Liver (tissue), 9 donors: ENCODE measurements around the gene ICAM4. TPM values are rescaled to one million over a fixed set of nuclear protein-coding genes. Genes with fewer than 3 reads are reported as not detected.
"Not testable (repeated sequence)": the region's sequence is repeated elsewhere in the genome, so short reads cannot be mapped to it uniquely, and the experiment has no call there.

ENCODE experiments used
- DNase-seq: peaks from one replicate; pipeline ENCODE4 v3.0.0-alpha.2; 2017; ENCODE audit warnings: low spot score
- H3K27ac ChIP-seq, 2 donors: one replicate each; pipeline ENCODE4 v1.7.0; 2013; ENCODE audit warnings: inconsistent platforms in 2 of 2, low read length in 2 of 2, control low read depth in 1 of 2, low read depth in 1 of 2, mild to moderate bottlenecking in 1 of 2
- H3K27me3 ChIP-seq, 4 donors: one replicate each; pipeline versions ENCODE4 v1.6.1 to v1.7.0; 2013; ENCODE audit warnings: low read length in 3 of 4, inconsistent platforms in 1 of 4, mild to moderate bottlenecking in 1 of 4, moderate library complexity in 1 of 4; ENCODE audit not compliant: control insufficient read depth in 4 of 4, insufficient read depth in 4 of 4
- H3K36me3 ChIP-seq, 4 donors: one replicate each; pipeline versions ENCODE4 v1.6.1 to v1.7.0; 2013; ENCODE audit warnings: low read length in 3 of 4, mild to moderate bottlenecking in 3 of 4, low read depth in 1 of 4, moderate library complexity in 1 of 4; ENCODE audit not compliant: control insufficient read depth in 4 of 4, insufficient read depth in 3 of 4
- H3K4me1 ChIP-seq, 4 donors: one replicate each; pipeline versions ENCODE4 v1.6.1 to v1.7.0; 2013; ENCODE audit warnings: low read length in 3 of 4, mild to moderate bottlenecking in 3 of 4, moderate library complexity in 1 of 4; ENCODE audit not compliant: control insufficient read depth in 4 of 4, insufficient read depth in 4 of 4
- H3K4me3 ChIP-seq, 3 donors: one replicate each; pipeline versions ENCODE4 v1.6.1 to v1.7.0; 2013; ENCODE audit warnings: low read length in 3 of 3, control low read depth in 1 of 3, low read depth in 1 of 3, mild to moderate bottlenecking in 1 of 3
- H3K9ac ChIP-seq, 2 donors: one replicate each; pipeline ENCODE4 v1.7.0; 2013; ENCODE audit warnings: low read length in 2 of 2, mild to moderate bottlenecking in 2 of 2, moderate library complexity in 2 of 2, control low read depth in 1 of 2, low read depth in 1 of 2
- H3K9me3 ChIP-seq, 4 donors: one replicate each; pipeline versions ENCODE4 v1.6.1 to v1.7.0; 2013; ENCODE audit warnings: low read length in 3 of 4; ENCODE audit not compliant: control insufficient read depth in 4 of 4
- FOXA2 ChIP-seq: IDR thresholded peaks from 2 replicates; pipeline ENCODE4 v1.6.1; 2016; ENCODE audit warnings: antibody characterized with exemption
- HNF4A ChIP-seq, 2 donors: conservative IDR thresholded peaks; 2 replicates each; pipeline ENCODE4 v1.6.1; 2016; ENCODE audit warnings: antibody characterized with exemption in 2 of 2, mild to moderate bottlenecking in 2 of 2
- HNF4G ChIP-seq: IDR thresholded peaks from 2 replicates; pipeline ENCODE4 v1.6.1; 2016; ENCODE audit warnings: antibody characterized with exemption
- JUND ChIP-seq, 2 donors: IDR thresholded peaks; 2 replicates each; pipeline ENCODE4 v1.6.1; 2016; ENCODE audit warnings: antibody characterized with exemption in 2 of 2
- RXRA ChIP-seq, 2 donors: IDR thresholded peaks; 2 replicates each; pipeline ENCODE4 v1.6.1; 2017 to 2018; ENCODE audit warnings: antibody characterized with exemption in 2 of 2, mild to moderate bottlenecking in 1 of 2
- YY1 ChIP-seq: IDR thresholded peaks from 2 replicates; pipeline ENCODE4 v1.6.1; 2016; ENCODE audit warnings: antibody characterized with exemption, mild to moderate bottlenecking
- WGBS: extraction: QIAGEN DNeasy Blood & Tissue Kit; methylation state at CpG from one replicate; pipeline ENCODE4 v1.1.7; 2013; 5-methylcytosine and 5-hydroxymethylcytosine counted together
- polyA plus RNA-seq, 2 donors: library from polyadenylated mRNA; stranded (reverse) in 1 of 2; unstranded in 1 of 2; fragments of 200-250 nt in 1 of 2; fragments of >200 nt in 1 of 2; fragmentation: Nextera tagmentation in 1 of 2; extraction: Ambion mirVana in 1 of 2; gene quantifications; one replicate each; pipeline versions ENCODE4 v1.2.1 to v1.2.3, GENCODE V29; 2013 to 2015
- total RNA-seq, 2 donors: library from RNA; depleted of rRNA; stranded (reverse); fragments of >200 nt; gene quantifications; one replicate each; pipeline ENCODE4 v1.2.3, GENCODE V29; 2014
- TF ChIP-seq, protein P1 (sequence below): IDR thresholded peaks from 2 replicates; pipeline ENCODE4 v1.6.1; 2016; ENCODE audit warnings: antibody characterized with exemption, mild to moderate bottlenecking
- TF ChIP-seq, protein P2 (sequence below): IDR thresholded peaks from 2 replicates; pipeline ENCODE4 v1.6.1; 2016; ENCODE audit warnings: antibody characterized with exemption
- TF ChIP-seq, protein P3 (sequence below): IDR thresholded peaks from 2 replicates; pipeline ENCODE4 v1.6.1; 2016; ENCODE audit warnings: antibody characterized with exemption
- TF ChIP-seq, protein P4 (sequence below): IDR thresholded peaks from 2 replicates; pipeline ENCODE4 v1.6.1; 2016; ENCODE audit warnings: antibody characterized with exemption
- donor health status: healthy.
- donor health status: healthy.
- donor health status: healthy.
- donor health status: healthy.
- donor health status: healthy.

Gene ICAM4
- total and polyA plus RNA-seq, 4 donors, result 0.05 to 74.1 (median 0.33) TPM; not detected in 1

DNA sequence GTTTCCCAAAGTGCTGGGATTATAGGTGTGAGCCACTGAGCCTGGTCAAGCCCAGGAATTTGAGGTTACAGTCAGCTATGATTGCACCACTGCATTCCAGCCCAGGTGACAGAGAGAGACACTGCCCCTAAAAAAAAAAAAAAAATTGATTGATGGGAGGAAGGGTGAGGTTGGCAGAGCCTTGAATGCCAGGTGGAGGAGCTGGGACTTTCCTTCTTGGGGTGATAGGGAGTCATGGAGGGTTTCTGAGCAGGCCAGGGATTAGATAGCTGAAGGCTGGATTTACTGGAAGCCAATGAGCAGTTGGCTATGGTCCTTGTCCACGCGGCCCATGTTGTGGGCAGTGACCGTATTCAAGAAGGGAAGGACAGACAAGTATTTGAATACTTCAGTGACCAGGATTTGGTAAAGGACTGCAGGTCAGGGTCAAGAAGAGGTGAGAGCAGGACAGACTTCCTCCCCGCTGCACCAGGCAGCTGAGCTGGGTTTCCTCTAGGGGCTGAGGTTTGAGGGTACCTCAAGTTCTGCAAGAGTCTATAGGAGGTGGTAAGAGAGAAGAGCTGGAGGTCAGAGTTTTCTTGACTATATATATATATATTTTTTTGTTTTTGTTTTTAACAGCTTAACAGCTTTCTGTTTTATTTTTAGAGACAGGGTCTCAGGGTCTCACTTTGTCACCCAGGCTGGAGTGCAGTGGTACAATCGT lies 6.9 kb upstream of the ICAM4 start:
- H3K36me3 ChIP-seq, result peaks cover 14 to 64% (median 36%) of the 10 kb centered on the region in 4 donors

DNA sequence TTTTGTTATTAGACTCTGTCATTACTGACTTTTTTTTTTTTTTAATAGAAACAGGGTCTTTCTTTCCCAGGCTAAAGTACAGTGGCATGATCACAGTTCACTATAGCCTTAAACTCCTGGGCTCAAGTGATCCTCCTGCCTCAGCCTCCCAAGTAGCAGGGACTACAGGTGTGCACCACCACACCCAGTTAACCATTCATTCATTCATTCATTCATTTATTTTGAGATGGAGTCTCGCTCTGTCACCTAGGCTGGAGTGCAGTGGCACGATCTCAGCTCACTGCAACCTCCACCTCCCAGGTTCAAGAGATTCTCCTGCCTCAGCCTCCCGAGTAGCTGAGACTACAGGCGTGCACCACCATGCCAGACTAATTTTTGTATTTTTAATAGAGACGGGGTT lies 4.7 kb upstream of the ICAM4 start:
- not testable (repeated sequence) for H3K4me3 ChIP-seq, H3K9ac ChIP-seq, H3K9me3 ChIP-seq, H3K27ac ChIP-seq, DNase-seq, H3K27me3 ChIP-seq
- peaks cover 17 to 65% (median 43%) of the 10 kb centered on the region in 4 donors for H3K36me3 ChIP-seq
- peaks cover 0 to 17% (median 7%) of the 10 kb centered on the region in 4 donors for H3K4me1 ChIP-seq
- WGBS, result 97% methylated on average over 5 of the region's 5 CpGs

More for the DNA sequence above, 6.9 kb upstream of the ICAM4 start:
- no peak overlapping the region for H3K9ac ChIP-seq
- H3K27ac ChIP-seq, result no peak overlapping the region
- H3K4me3 ChIP-seq, result no peak overlapping the region
- WGBS, result 76% methylated on average over 5 of the region's 5 CpGs
- no peak for DNase-seq
- H3K9me3 ChIP-seq, result no peaks in the 10 kb centered on the region
- no peaks in the 10 kb centered on the region for H3K27me3 ChIP-seq
- TF ChIP-seq, protein P1, sequence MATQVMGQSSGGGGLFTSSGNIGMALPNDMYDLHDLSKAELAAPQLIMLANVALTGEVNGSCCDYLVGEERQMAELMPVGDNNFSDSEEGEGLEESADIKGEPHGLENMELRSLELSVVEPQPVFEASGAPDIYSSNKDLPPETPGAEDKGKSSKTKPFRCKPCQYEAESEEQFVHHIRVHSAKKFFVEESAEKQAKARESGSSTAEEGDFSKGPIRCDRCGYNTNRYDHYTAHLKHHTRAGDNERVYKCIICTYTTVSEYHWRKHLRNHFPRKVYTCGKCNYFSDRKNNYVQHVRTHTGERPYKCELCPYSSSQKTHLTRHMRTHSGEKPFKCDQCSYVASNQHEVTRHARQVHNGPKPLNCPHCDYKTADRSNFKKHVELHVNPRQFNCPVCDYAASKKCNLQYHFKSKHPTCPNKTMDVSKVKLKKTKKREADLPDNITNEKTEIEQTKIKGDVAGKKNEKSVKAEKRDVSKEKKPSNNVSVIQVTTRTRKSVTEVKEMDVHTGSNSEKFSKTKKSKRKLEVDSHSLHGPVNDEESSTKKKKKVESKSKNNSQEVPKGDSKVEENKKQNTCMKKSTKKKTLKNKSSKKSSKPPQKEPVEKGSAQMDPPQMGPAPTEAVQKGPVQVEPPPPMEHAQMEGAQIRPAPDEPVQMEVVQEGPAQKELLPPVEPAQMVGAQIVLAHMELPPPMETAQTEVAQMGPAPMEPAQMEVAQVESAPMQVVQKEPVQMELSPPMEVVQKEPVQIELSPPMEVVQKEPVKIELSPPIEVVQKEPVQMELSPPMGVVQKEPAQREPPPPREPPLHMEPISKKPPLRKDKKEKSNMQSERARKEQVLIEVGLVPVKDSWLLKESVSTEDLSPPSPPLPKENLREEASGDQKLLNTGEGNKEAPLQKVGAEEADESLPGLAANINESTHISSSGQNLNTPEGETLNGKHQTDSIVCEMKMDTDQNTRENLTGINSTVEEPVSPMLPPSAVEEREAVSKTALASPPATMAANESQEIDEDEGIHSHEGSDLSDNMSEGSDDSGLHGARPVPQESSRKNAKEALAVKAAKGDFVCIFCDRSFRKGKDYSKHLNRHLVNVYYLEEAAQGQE, result no peak
- TF ChIP-seq, protein P2, sequence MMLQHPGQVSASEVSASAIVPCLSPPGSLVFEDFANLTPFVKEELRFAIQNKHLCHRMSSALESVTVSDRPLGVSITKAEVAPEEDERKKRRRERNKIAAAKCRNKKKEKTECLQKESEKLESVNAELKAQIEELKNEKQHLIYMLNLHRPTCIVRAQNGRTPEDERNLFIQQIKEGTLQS, result no peak
- no peak for TF ChIP-seq FOXA2
- TF ChIP-seq, protein P3, sequence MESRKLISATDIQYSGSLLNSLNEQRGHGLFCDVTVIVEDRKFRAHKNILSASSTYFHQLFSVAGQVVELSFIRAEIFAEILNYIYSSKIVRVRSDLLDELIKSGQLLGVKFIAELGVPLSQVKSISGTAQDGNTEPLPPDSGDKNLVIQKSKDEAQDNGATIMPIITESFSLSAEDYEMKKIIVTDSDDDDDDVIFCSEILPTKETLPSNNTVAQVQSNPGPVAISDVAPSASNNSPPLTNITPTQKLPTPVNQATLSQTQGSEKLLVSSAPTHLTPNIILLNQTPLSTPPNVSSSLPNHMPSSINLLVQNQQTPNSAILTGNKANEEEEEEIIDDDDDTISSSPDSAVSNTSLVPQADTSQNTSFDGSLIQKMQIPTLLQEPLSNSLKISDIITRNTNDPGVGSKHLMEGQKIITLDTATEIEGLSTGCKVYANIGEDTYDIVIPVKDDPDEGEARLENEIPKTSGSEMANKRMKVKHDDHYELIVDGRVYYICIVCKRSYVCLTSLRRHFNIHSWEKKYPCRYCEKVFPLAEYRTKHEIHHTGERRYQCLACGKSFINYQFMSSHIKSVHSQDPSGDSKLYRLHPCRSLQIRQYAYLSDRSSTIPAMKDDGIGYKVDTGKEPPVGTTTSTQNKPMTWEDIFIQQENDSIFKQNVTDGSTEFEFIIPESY, result no peak
- TF ChIP-seq, protein P4, sequence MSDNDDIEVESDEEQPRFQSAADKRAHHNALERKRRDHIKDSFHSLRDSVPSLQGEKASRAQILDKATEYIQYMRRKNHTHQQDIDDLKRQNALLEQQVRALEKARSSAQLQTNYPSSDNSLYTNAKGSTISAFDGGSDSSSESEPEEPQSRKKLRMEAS, result no peak
- TF ChIP-seq HNF4A (conservative IDR thresholded peaks at IDR 0.05), result no peak
- TF ChIP-seq JUND (IDR thresholded peaks at IDR 0.05), result no peak
- no peaks in the 10 kb centered on the region for H3K4me1 ChIP-seq

DNA sequence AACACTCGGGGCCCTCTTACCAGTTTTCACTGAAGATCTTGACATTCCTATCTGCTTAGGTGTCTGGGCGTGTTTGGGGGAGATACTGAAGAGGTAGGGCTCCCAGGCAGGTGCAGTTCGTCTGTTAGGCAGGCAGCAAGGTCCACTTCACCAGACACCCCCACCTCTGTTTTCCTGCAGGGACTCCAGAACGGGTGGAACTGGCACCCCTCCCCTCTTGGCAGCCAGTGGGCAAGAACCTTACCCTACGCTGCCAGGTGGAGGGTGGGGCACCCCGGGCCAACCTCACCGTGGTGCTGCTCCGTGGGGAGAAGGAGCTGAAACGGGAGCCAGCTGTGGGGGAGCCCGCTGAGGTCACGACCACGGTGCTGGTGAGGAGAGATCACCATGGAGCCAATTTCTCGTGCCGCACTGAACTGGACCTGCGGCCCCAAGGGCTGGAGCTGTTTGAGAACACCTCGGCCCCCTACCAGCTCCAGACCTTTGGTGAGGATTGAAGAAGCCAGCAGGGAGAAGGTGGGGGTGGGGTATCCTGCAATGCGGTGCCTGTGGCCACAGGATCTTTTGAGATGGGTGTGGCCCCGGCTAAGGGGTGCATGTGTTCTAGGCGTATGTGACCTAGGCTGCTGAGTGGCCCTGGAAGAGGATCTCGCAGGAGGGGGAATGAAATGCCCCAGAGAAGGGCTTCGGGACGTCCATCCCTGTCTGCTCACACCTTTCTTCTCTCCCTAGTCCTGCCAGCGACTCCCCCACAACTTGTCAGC lies 3.3 kb upstream of the ICAM4 start:
- Histone ChIP-seq H3K36me3 (peaks cover 14 to 57% (median 35%) of the 10 kb centered on the region in 4 donors), H3K9ac (no peak overlapping the region), H3K9me3 (no peaks in the 10 kb centered on the region), H3K4me3 (no peak overlapping the region), H3K27me3 (no peaks in the 10 kb centered on the region), H3K4me1 (peaks cover under 1 to 18% (median 12%) of the 10 kb centered on the region in 4 donors), H3K27ac (no peak overlapping the region)
- TF ChIP-seq RXRA (IDR thresholded peaks at IDR 0.05) (no peak), HNF4G (no peak), YY1 (no peak), FOXA2 (no peak)
- TF ChIP-seq, protein P2, result no peak
- 90% methylated on average over 23 of the region's 23 CpGs for WGBS
- no peak for DNase-seq
